HepG2 (cell line): ENCODE results near the gene CIAO3. TPM values are rescaled to one million over a fixed set of nuclear protein-coding genes. Genes with fewer than 3 reads are reported as not detected.
A peak's percentile ranks its signal among the peaks of the same experiment; 100 is the strongest.

Source experiments
- MTA1 ChIP-seq: sonication (generic); formaldehyde crosslinking; IDR thresholded peaks from 2 replicates; pipeline ENCODE4 v1.4.0; 2020; ENCODE audit warnings: missing genetic modification reagents, mild to moderate bottlenecking, borderline replicate concordance
- NONO ChIP-seq, 2 experiments: fragments of 450-650 bp in 1 of 2; sonication (generic) in 1 of 2; formaldehyde crosslinking in 1 of 2; IDR thresholded peaks in 1 of 2; conservative IDR thresholded peaks in 1 of 2; 2 replicates each; pipeline versions ENCODE4 v1.6.1 to v1.8.0; 2017 to 2022; ENCODE audit warnings: mild to moderate bottlenecking in 1 of 2, missing genetic modification reagents in 1 of 2, moderate library complexity in 1 of 2
- PAWR ChIP-seq: sonication (generic); formaldehyde crosslinking; IDR thresholded peaks from 2 replicates; pipeline ENCODE4 v1.4.0; 2020; ENCODE audit warnings: missing genetic modification reagents, mild to moderate bottlenecking, borderline replicate concordance
- SRSF4 ChIP-seq: fragments of 200-400 bp; formaldehyde crosslinking; IDR thresholded peaks from one replicate; pipeline ENCODE4 v1.6.1; 2018; ENCODE audit warnings: mild to moderate bottlenecking, low read depth, low read length, moderate library complexity; ENCODE audit not compliant: poor library complexity, severe bottlenecking
- ZGPAT ChIP-seq: IDR thresholded peaks from 2 replicates; pipeline ENCODE4 v1.6.1; 2016; ENCODE audit warnings: mild to moderate bottlenecking
- ZNF407 ChIP-seq: sonication (generic); formaldehyde crosslinking; IDR thresholded peaks from one replicate; pipeline ENCODE4 v1.5.1; 2020; ENCODE audit warnings: mild to moderate bottlenecking, missing genetic modification reagents; ENCODE audit errors: not compliant biosample characterization
- ZNF749 ChIP-seq: sonication (generic); formaldehyde crosslinking; IDR thresholded peaks from 2 replicates; pipeline ENCODE4 v1.8.0; 2022; ENCODE audit warnings: mild to moderate bottlenecking, missing genetic modification reagents, moderate library complexity, borderline replicate concordance
- ZSCAN31 ChIP-seq: sonication (generic); formaldehyde crosslinking; IDR thresholded peaks from 2 replicates; pipeline ENCODE4 v1.5.0; 2020; ENCODE audit warnings: low read depth, mild to moderate bottlenecking, missing genetic modification reagents
- polyA plus RNA-seq, 8 experiments: library from polyadenylated mRNA; depleted of rRNA in 3 of 8; stranded (reverse) in 7 of 8; unstranded in 1 of 8; fragments of >200 nt; fragmentation: Illumina TruSeq in 4 of 8; extraction: Trizol in 4 of 8; gene quantifications; 2 replicates each; pipeline versions ENCODE4 v1.2.1 to v1.2.3, GENCODE V29; 2011 to 2016; ENCODE audit warnings: low read depth in 4 of 8, missing spikeins in 1 of 8, mixed read lengths in 1 of 8; ENCODE audit not compliant: insufficient read depth in 1 of 8
- total RNA-seq, 5 experiments: library from RNA; depleted of rRNA; stranded (reverse); fragments of >200 nt; fragmentation: Illumina TruSeq; extraction: Trizol; gene quantifications; 2 replicates each; pipeline ENCODE4 v1.2.3, GENCODE V29; 2016; ENCODE audit warnings: low read depth in 1 of 5
- TF ChIP-seq, protein P1 (sequence below): fragments of 450-650 bp; IDR thresholded peaks from 2 replicates; pipeline ENCODE4 v1.6.1; 2017; ENCODE audit warnings: mild to moderate bottlenecking
- TF ChIP-seq, protein P2 (sequence below): sonication (generic); formaldehyde crosslinking; IDR thresholded peaks from 2 replicates; pipeline ENCODE4 v1.4.0; 2020; ENCODE audit warnings: missing genetic modification reagents, borderline replicate concordance
- TF ChIP-seq, protein P3 (sequence below): sonication (generic); formaldehyde crosslinking; IDR thresholded peaks from 2 replicates; pipeline ENCODE4 v1.5.0; 2020; ENCODE audit warnings: missing genetic modification reagents
- TF ChIP-seq, protein P4 (sequence below): IDR thresholded peaks from 2 replicates; pipeline ENCODE4 v1.6.1; 2016; ENCODE audit warnings: missing genetic modification reagents, missing compliant biosample characterization

Gene CIAO3
- total and polyA plus RNA-seq, 2 of the 13 experiments (the other 11 are each of a cell fraction or from before 2014, with no cell fraction given): 21.7 to 25.0 TPM

DNA sequence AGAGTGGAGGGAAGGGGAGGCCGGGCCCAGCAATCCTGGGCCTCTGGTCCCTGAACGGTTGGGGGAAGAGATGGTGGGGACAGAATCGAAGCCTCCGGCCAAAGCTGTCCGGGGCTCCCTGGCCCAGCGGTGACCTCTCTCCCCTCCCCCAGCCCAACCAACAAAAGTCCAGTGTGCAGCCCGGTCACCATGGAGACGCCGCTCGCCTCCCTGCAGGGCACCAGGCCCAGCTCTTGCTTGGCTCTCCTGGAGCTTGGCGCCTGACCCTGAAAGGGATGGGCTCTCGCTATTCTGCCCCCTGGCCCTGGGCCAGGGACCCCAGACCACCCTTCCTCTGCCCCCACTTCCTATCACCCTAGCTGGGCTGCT is 24.6 kb downstream of the CIAO3 start (continued):
- TF ChIP-seq ZNF407 (CRISPR knock-in tag) (no peak), SRSF4 (no peak), ZNF749 (CRISPR knock-in tag) (no peak), ZSCAN31 (CRISPR knock-in tag) (0 out of 2 replicates have a peak, but pooled peaks have one; percentile 7), NONO (IDR thresholded peaks at IDR 0.05) (no peak), NONO (CRISPR knock-in tag; conservative IDR thresholded peaks at IDR 0.05) (peak; percentile 20; the same call in 1 of the 2 replicates), MTA1 (no peak), ZGPAT (CRISPR knock-in tag) (0 out of 2 replicates have a peak, but pooled peaks have one; percentile 33), PAWR (CRISPR knock-in tag) (no peak)
- TF ChIP-seq, protein P1, sequence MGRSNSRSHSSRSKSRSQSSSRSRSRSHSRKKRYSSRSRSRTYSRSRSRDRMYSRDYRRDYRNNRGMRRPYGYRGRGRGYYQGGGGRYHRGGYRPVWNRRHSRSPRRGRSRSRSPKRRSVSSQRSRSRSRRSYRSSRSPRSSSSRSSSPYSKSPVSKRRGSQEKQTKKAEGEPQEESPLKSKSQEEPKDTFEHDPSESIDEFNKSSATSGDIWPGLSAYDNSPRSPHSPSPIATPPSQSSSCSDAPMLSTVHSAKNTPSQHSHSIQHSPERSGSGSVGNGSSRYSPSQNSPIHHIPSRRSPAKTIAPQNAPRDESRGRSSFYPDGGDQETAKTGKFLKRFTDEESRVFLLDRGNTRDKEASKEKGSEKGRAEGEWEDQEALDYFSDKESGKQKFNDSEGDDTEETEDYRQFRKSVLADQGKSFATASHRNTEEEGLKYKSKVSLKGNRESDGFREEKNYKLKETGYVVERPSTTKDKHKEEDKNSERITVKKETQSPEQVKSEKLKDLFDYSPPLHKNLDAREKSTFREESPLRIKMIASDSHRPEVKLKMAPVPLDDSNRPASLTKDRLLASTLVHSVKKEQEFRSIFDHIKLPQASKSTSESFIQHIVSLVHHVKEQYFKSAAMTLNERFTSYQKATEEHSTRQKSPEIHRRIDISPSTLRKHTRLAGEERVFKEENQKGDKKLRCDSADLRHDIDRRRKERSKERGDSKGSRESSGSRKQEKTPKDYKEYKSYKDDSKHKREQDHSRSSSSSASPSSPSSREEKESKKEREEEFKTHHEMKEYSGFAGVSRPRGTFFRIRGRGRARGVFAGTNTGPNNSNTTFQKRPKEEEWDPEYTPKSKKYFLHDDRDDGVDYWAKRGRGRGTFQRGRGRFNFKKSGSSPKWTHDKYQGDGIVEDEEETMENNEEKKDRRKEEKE: no peak
- TF ChIP-seq, protein P2, sequence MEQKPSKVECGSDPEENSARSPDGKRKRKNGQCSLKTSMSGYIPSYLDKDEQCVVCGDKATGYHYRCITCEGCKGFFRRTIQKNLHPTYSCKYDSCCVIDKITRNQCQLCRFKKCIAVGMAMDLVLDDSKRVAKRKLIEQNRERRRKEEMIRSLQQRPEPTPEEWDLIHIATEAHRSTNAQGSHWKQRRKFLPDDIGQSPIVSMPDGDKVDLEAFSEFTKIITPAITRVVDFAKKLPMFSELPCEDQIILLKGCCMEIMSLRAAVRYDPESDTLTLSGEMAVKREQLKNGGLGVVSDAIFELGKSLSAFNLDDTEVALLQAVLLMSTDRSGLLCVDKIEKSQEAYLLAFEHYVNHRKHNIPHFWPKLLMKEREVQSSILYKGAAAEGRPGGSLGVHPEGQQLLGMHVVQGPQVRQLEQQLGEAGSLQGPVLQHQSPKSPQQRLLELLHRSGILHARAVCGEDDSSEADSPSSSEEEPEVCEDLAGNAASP (CRISPR knock-in tag): no peak
- TF ChIP-seq, protein P3, sequence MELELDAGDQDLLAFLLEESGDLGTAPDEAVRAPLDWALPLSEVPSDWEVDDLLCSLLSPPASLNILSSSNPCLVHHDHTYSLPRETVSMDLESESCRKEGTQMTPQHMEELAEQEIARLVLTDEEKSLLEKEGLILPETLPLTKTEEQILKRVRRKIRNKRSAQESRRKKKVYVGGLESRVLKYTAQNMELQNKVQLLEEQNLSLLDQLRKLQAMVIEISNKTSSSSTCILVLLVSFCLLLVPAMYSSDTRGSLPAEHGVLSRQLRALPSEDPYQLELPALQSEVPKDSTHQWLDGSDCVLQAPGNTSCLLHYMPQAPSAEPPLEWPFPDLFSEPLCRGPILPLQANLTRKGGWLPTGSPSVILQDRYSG (CRISPR knock-in tag): no peak
- TF ChIP-seq, protein P4, sequence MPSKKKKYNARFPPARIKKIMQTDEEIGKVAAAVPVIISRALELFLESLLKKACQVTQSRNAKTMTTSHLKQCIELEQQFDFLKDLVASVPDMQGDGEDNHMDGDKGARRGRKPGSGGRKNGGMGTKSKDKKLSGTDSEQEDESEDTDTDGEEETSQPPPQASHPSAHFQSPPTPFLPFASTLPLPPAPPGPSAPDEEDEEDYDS (CRISPR knock-in tag): no peak
